Measurements from ENCODE around the gene NT5DC2. TPM values are rescaled to one million over a fixed set of nuclear protein-coding genes. Genes with fewer than 3 reads are reported as not detected.
A peak's percentile ranks its signal among the peaks of the same experiment; 100 is the strongest.

NT5DC2 gene
- total and polyA plus RNA-seq, 12 donors: 48.6 to 384 (median 89.1) TPM

- H3K36me3 ChIP-seq (replicated peaks in 1 of 2): peaks cover 0 to 23% of the 10 kb centered on the region in 2 donors
- WGBS, 4 donors: 8 to 79% (median 38%) methylated on average over 7 to 16 of the region's 16 CpGs
- peaks cover 19 to 58% of the 10 kb centered on the region in 2 donors for H3K4me1 ChIP-seq (replicated peaks in 1 of 2)
- no peaks in the 10 kb centered on the region for H3K9me3 ChIP-seq (replicated peaks in 1 of 3)
- H3K27me3 ChIP-seq: no peaks in the 10 kb centered on the region
- H3K27ac ChIP-seq: peak overlapping the region; percentile 48 to 85 (median 72)
- H3K4me3 ChIP-seq: peak overlapping the region in 1 of 4 donors; percentile 25
- intact Hi-C loops (cut with DNase I): no loop called here
- DNase-seq: peak; percentile 68 to 93 (median 92)
- TF ChIP-seq POLR2A (IDR thresholded peaks at IDR 0.05): peak in 1 of 2 donors; percentile 70
- no peak for TF ChIP-seq CTCF (IDR thresholded peaks at IDR 0.05)
Measured at GRCh38 chr3:52495777-52496602, 37.7 kb downstream of the NT5DC2 start.

GRCh38 chr3:52494886-52495495 is 38.7 kb downstream of the NT5DC2 start, which contains the start of gene STAB1:
STAB1 (plus strand) TSS chr3:52495338; CDS start chr3:52495414, 76 bp downstream.
- peak within 1 kb of the TSS in 1 of 4 donors; percentile 25 for H3K4me3 ChIP-seq
- peak; percentile 61 to 85 (median 67) for DNase-seq
- WGBS, 4 donors: 47 to 75% (median 60%) methylated on average over 2 to 25 of the region's 25 CpGs
- TF ChIP-seq CTCF (IDR thresholded peaks at IDR 0.05): no peak
- TF ChIP-seq POLR2A (IDR thresholded peaks at IDR 0.05): no peak
- H3K27me3 ChIP-seq: no peaks in the 10 kb centered on the region
- no peaks in the 10 kb centered on the region for H3K9me3 ChIP-seq (replicated peaks in 1 of 3)
- H3K4me1 ChIP-seq (replicated peaks in 1 of 2): peaks cover 23 to 67% of the 10 kb centered on the region in 2 donors
- H3K27ac ChIP-seq: peak within 1 kb of the TSS; percentile 48 to 85 (median 72)
- intact Hi-C loops (cut with DNase I): no loop called here
- peaks cover 0 to 33% of the 10 kb centered on the region in 2 donors for H3K36me3 ChIP-seq (replicated peaks in 1 of 2)

- peak overlapping the region in 4 of 5 donors; percentile 46 to 85 (median 75) for H3K27ac ChIP-seq
- no peak for DNase-seq
- 74 to 89% (median 89%) methylated on average over 7 of the region's 7 CpGs for WGBS, 4 donors
- peaks cover 0 to 38% of the 10 kb centered on the region in 2 donors for H3K36me3 ChIP-seq (replicated peaks in 1 of 2)
- intact Hi-C loops (cut with DNase I): no loop called here
- no peak overlapping the region for H3K4me3 ChIP-seq
- H3K9me3 ChIP-seq (replicated peaks in 1 of 3): no peaks in the 10 kb centered on the region
- no peak for TF ChIP-seq POLR2A (IDR thresholded peaks at IDR 0.05)
- no peak for TF ChIP-seq CTCF (IDR thresholded peaks at IDR 0.05)
- H3K4me1 ChIP-seq (replicated peaks in 1 of 2): peaks cover 27 to 72% of the 10 kb centered on the region in 2 donors
- H3K27me3 ChIP-seq: no peaks in the 10 kb centered on the region
Measured at GRCh38 chr3:52494445-52494844, 39.2 kb downstream of the NT5DC2 start.

Data from adrenal gland (tissue), 12 donors.